Measurements from ENCODE around the gene MRTFA. TPM values are rescaled to one million over a fixed set of nuclear protein-coding genes. Genes with fewer than 3 reads are reported as not detected.

MRTFA gene
- total and polyA plus RNA-seq, 9 of the 15 experiments (the other 6 are each of a cell fraction or from before 2014, with no cell fraction given): 0.84 to 21.1 (median 3.7) TPM

GRCh38 chr22:40476341-40476740 lies 160.2 kb downstream of the MRTFA start:
- Histone ChIP-seq H3K27me3 (ENCODE audit: control insufficient read depth in 2 of 2, insufficient read depth in 2 of 2, low read length in 2 of 2) (no peaks in the 10 kb centered on the region), H3K9me1 (ENCODE audit: control insufficient read depth, insufficient read depth, low read length) (no peaks in the 10 kb centered on the region), H4K20me1 (replicated peaks; ENCODE audit: control insufficient read depth, insufficient read depth, low read length) (no peaks in the 10 kb centered on the region), H3K36me3 (ENCODE audit: control insufficient read depth, insufficient read depth, low read length) (no peaks in the 10 kb centered on the region), H3K79me2 (ENCODE audit: control insufficient read depth, insufficient read depth, low read length) (no peaks in the 10 kb centered on the region), H2AFZ (ENCODE audit: low read depth, low read length) (no peak overlapping the region), H3K4me2 (ENCODE audit: insufficient read depth, low read length) (no peak overlapping the region; the same call in 1 of the 2 replicates), H3K9ac (ENCODE audit: insufficient read depth in 1 of 2, low read depth in 2 of 2, low read length in 2 of 2) (no peak overlapping the region), H3K27ac (ENCODE audit: extremely low read depth, low read depth, low read length) (no peak overlapping the region), H3K4me1 (replicated peaks in 1 of 2; ENCODE audit: control insufficient read depth in 2 of 2, insufficient read depth in 2 of 2, low read length in 2 of 2) (peaks cover 0 to 19% of the 10 kb centered on the region in 2 experiments; a peak in 4 of 5 replicates), H3K9me3 (replicated peaks; ENCODE audit: control insufficient read depth, insufficient read depth, low read depth, low read length) (no peaks in the 10 kb centered on the region), H3K4me3 (no peak overlapping the region)
- CTCF ChIA-PET (ENCODE audit: low intra/inter-chr PET ratio): no interaction called here
- ATAC-seq: peak; percentile 45; the same call in 2 of the 3 replicates
- POLR2A ChIA-PET: no interaction called here
- no peak for DNase-seq (ENCODE audit: extremely low read depth in 1 of 4, low spot score in 3 of 4)
- WGBS (ENCODE audit: insufficient coverage, low coverage, missing lambda C conversion rate): 33% methylated on average over 4 of the region's 4 CpGs
- no TSS peak for BruUV-seq (replicated peaks)
- FAIRE-seq: peak; percentile 32
- intact Hi-C loops (cut with micrococcal nuclease) (loop anchor here (5.0 kb wide), 1 partner anchor 39 kb away; no protein-coding TSS in a partner anchor), in situ Hi-C loops (cut with MboI) (no loop called here)
- TF ChIP-seq RBBP5 (IDR thresholded peaks at IDR 0.05; ENCODE audit: borderline replicate concordance, insufficient read depth, low read length, poor library complexity, severe bottlenecking) (no peak), DPF2 (IDR thresholded peaks at IDR 0.05) (peak; percentile 56), MAFG (tag; conservative IDR thresholded peaks at IDR 0.05) (peak; percentile 37; the same call in 1 of the 2 replicates), CEBPG (CRISPR knock-in tag; IDR thresholded peaks at IDR 0.05) (no peak; the same call in 1 of the 2 replicates), CEBPG (tag; conservative IDR thresholded peaks at IDR 0.05 in 1 of 2, IDR thresholded peaks at IDR 0.05 in 1 of 2) (peak in 1 of 2 experiments; percentile 74; a peak in 3 of 4 replicates), ZSCAN32 (CRISPR knock-in tag; IDR thresholded peaks at IDR 0.05) (no peak), SMARCE1 (IDR thresholded peaks at IDR 0.05) (peak; percentile 59; the same call in 1 of the 2 replicates), ARID1B (IDR thresholded peaks at IDR 0.05) (peak; percentile 43), NFE2 (IDR thresholded peaks at IDR 0.05; ENCODE audit: low read depth) (peak; percentile 60), POLR2G (IDR thresholded peaks at IDR 0.05; ENCODE audit: low read depth, low read length) (no peak), CEBPB (tag; IDR thresholded peaks at IDR 0.05) (peak; percentile 81), C11orf30 (IDR thresholded peaks at IDR 0.05; ENCODE audit: low read depth) (peak; percentile 15; the same call in 1 of the 2 replicates)
